SK-MEL-5 (cell line): ENCODE results near the gene INAFM2. TPM values are rescaled to one million over a fixed set of nuclear protein-coding genes. Genes with fewer than 3 reads are reported as not detected.

ENCODE experiments used
- DNase-seq: peaks from one replicate; pipeline ENCODE4 v3.0.0-alpha.2; 2016; ENCODE audit warnings: low read depth, low spot score
- in situ Hi-C: cut with HindIII; loops from 2 replicates; pipeline ENCODE4 v1.10.0; 2016; ENCODE audit warnings: low sequenced_read_pairs, high pct_unique_total_duplicates, low pct_unique_long_range_greater_than_20kb
- polyA plus RNA-seq, 2 experiments: library from polyadenylated mRNA; depleted of rRNA; stranded (reverse); fragments of >200 nt; gene quantifications; 2 replicates each; pipeline ENCODE4 v1.2.3, GENCODE V29; 2015
- total RNA-seq: library from RNA; depleted of rRNA; stranded (reverse); fragments of >200 nt; shearing (Covaris generic); gene quantifications from 2 replicates; pipeline ENCODE4 v1.2.3, GENCODE V29; 2014; rRNA removed

INAFM2 gene
- 11.5 and 12.3 TPM in 2 replicates for total RNA-seq
- polyA plus RNA-seq (2015; cell fraction: cytosol; rRNA removed), result 11.6 and 17.8 TPM in 2 replicates
- polyA plus RNA-seq (2015; cell fraction: nucleus; rRNA removed), result 7.5 and 7.6 TPM in 2 replicates

DNA sequence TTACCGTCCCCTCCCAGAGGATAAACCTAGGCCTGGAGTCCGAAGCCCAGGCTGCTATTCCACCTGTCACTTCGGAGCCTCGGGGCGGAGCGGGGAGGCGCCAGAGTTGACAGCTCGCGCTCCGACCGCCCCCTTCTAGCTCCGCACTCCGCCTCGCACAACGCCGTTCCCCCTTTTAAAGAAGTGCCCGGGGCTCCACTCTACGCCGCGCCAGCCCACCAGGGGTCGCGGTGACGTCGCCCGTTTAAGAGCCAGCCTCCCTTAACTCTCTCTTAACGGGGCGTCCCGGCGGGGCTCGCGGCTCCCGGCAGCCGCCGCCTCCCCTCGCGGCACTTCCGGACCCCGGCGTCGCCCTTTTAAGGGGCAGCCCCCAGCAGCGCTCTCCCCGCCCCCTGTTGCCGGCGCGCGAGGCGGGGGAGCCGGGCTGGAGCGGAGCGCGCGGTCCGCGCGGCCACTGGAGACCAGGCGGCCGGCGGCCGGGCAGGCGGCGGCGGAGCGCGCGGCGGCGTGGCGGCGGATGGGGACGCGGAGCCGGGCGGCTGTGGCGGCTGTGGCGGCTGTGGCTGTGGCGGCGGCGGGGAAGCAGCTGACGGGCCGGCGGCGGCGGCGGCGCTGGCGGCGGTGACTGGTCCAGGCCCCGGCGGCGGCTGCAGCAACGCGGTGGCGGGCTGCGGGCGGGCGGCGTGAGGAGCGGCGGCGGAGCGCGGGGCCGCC, at the start of gene INAFM2:
TSS of gene INAFM2 (plus strand) at position 454 of the 714 bp plus-strand sequence. CDS start 364 bp downstream, outside the sequence.
- DNase-seq, result peak; percentile 87
- in situ Hi-C loops, result no loop called here

DNA sequence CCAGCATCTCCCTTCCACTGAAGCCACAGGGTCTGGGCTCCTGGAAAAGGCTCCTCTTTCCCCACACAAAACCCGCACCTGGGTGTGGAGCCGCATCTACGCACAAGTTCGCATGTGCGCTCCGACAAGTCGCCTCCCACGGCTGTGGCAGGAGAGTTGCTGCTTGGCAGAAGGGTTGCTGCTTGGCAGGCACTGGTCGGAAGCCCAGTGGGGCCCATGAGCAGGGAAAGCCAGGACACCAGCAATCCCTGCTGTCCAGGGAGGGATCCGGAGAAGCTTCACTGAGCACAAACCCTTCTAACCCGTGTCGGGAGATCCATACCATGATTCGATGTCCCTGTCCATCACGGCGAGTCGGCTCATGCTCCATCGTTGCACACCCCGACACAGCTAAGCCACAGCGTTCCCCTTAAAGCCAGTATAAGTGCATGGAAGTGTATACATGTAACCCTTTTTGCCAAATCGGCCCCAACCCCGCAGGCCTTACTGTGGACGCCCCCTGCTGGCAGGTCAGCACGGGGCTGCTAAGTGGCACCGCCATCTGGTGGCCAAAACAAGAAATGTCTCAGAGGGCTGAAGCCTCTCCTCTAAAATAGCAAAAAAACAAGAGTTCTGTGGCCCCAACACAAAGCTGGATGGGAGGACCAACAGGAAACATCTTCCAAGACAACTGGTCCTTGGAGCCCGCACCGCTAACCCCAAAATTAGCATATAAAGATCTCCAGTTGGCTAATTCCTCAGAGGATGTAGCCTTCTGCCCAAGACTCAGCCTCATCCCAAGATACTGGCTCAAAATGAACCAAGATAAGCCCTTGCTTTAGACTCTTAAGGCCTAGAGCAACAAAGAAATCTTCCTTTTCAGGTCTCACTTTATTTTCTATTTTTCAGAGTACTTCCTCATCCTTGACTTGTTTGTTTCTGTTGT, 48.9 kb upstream of the INAFM2 start:
- in situ Hi-C loops, result no loop called here
- peak; percentile 83 for DNase-seq

DNA sequence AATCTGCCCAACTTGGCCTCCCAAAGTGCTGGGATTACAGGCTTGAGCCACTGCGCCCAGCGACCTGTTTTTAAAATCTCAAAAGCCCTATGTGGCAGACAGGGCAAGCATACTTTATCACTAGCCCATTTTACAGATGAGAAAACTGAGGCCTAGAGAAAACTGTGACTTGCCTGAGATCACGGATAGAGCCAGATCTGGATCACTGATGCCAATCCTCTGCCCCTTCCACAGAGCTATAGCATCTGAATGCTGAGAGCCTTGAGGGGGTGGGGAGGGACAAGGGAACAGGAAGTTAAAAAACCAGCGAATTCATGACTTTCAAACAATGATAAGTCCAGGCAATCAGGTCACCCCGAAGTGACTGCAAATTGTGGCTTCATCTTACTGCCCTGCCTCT, 48.0 kb upstream of the INAFM2 start:
- in situ Hi-C loops, result no loop called here
- DNase-seq, result no peak

DNA sequence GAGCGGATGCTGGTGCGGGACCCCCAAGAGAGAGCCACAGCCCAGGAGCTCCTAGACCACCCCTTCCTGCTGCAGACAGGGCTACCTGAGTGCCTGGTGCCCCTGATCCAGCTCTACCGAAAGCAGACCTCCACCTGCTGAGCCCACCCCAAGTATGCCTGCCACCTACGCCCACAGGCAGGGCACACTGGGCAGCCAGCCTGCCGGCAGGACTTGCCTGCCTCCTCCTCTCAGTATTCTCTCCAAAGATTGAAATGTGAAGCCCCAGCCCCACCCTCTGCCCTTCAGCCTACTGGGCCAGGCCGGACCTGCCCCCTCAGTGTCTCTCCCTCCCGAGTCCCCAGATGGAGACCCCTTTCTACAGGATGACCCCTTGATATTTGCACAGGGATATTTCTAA, 47.5 kb upstream of the INAFM2 start:
- in situ Hi-C loops, result no loop called here

DNA sequence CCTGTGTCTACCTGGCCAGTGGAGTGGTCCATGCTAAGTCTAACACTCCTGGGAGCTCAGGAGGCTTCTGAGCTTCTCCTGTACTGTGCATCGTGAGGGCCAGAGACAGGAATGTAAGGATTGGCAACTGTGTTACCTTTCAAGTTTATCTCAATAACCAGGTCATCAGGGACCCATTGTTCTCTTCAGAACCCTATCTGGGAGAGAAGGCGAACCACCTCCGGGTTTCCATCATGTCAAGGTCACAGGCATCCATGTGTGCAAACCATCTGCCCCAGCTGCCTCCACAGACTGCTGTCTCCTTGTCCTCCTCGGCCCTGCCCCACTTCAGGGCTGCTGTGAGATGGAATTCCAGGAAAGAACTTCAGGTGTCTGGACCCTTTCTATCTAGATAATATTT, 46.6 kb upstream of the INAFM2 start:
- no peak for DNase-seq
- in situ Hi-C loops, result no loop called here

More for the DNA sequence above, 47.5 kb upstream of the INAFM2 start:
- no peak for DNase-seq

DNA sequence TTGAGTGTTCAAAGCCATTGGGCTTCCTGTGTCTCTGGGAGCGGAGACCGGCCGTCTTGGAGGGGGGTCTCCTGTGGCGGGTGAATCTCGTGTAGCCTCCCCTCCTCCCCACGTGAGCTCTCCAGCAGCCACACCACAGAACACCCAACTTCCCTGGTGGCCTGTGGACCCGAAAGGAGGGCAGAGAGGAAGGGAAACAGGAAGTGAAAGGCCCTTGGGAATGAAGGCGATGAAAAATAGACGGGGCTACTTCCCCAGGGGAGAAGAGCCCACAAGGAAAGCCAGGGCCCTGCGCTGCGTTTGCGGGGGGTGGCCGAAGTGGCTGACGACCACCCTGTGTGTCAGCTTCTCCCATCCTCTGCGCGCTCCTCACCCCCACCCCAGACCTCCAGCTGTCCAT, 46.0 kb upstream of the INAFM2 start:
- in situ Hi-C loops, result no loop called here

DNA sequence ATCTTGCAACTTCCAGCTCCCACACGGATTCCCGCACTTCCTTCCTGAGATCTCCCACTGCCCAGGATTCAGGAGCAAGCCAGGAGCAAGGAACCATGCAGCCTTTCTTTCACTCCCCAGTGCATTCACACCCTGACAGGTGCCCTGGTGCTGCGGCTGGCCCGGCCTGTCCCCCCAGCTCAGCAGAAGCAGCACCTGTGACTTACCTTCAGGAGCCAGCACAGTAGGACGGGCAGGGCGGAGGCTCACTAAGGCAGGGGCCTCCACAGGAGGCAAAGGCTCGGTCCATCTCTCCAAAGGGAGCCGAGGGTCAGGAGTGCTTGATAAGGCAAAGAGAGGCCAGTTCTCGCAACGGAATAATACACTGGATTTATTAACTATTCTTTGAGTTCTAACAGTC, 45.5 kb upstream of the INAFM2 start:
- in situ Hi-C loops, result no loop called here
- DNase-seq, result no peak

More for the DNA sequence above, 46.0 kb upstream of the INAFM2 start:
- no peak for DNase-seq

DNA sequence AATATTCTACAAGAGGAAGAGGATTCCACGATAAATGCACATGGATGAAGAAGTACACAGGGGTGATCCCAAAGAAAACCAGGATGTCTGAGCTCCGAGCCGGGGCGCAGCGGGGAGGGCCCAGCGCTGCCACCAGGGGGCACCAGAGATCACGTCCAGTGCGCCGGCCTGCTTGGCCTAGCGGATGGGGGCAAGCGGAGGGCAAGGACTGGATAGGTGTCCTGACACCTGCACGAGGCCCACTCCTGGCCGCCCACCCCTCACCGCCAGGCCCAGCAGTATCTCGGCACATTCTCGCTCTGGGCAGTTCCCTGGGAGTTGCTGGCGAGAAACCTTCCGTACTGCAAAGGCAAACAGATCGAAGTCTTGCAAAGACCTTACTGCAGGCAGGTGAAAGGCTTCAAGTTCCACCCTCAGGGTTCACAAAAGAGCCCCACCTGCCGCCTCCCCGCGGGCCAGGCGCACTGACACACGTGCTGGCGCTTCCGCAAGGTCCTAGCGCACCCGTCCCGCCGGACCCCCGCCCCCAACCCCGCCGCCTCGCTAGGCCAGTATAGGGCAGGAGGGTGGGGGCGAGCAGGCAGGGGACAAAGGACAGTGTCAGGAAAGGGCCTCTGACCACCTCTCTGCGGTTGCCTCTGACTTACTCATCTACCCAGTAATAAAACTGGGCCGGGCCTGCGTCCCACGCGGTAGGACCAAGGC, 43.9 kb upstream of the INAFM2 start:
- peak; percentile 57 for DNase-seq

DNA sequence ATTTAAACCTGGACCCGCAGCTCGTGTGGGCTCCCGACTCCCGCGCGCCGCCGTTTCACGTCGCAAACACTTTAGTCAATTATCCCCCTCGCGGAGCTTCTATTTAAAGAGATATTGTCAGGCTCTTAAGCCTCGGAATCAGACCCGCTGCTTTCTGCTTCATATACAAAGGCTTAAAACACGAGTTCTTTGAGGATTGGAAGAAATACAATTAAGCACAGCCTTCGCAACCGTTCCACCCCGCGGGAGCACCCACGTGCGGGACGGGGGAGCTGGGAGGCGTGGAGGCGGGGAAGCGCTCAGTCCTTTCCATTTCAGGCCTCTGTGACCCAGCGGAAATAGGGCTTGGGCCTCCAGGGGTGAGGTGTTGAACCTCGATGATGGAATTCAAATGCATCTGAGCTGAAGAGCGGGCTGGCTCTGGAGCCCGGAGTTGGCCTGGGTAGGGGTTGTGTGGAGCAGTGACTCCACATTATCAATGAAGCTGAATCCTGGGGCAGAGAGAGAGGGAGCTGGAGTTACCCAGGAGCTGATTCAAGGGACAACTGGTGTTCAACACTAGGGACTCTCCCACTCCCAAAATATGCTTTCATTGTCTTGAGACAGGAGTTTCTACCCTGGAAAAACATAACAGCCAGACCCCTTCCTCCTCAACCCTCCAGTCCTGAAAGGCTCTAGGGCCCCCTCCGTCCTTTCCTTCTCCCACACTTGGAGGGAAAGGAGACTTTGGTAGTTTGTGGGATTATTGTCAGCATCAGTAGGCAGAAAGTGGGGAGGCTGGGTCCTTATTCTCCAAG, 43.0 kb upstream of the INAFM2 start:
- in situ Hi-C loops, result no loop called here
- no peak for DNase-seq

More for the DNA sequence above, 43.9 kb upstream of the INAFM2 start:
- in situ Hi-C loops, result no loop called here

DNA sequence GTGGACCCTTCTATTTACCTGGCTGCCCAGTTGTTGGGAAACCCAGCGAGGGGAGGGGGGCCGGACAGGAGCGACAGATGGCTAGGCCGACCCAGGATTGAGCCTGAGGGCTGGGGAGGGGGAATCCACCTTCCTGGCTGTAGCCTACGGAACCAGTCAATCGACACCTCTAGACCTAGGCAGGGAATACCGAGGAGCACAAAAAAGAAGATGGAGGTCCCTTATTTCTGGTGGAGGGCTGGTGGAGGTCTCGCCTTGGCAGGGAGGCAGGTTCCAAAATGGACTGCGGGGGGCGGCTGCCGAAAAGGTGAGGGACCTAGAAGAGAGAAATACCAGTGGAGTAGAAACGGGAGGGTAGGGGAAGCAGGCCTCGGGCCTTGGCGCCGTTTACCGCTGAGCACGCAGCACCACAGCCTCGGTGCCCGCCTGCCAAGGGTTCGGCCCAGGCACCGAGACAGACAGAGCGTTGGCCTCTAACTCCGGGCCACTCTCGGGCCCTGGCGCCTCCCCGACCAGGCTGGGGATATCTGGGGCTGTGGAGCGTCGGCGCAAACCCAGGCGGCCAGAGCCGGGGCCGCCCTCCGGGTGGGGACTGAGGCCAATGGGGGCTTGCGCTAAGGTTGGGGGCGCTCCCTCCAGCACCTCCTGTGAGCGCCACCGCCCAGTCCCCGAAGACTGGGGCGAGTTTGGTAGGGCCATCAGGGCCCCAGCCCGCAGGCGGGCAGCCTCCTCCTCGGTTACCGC, 42.3 kb upstream of the INAFM2 start:
- in situ Hi-C loops, result no loop called here

DNA sequence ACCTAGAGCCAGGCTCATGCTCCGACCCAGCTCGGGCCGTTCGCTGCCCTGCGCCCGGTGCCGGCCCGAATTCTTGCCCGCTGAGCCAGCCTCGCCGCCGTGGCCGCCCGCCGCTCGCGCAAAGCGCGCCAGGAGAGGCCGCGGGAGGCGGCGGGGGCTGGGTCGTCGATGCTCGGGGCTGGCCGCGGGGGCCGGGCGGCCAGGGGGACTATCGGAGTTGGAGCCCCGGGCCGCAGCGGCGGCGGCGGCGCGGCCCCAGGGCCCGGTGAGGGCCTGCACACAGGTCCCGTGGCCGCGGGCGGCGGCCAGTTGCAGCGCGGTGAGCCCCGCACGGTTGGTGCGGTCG, 41.7 kb upstream of the INAFM2 start:
- in situ Hi-C loops, result no loop called here
- no peak for DNase-seq

More for the DNA sequence above, 42.3 kb upstream of the INAFM2 start:
- no peak for DNase-seq

DNA sequence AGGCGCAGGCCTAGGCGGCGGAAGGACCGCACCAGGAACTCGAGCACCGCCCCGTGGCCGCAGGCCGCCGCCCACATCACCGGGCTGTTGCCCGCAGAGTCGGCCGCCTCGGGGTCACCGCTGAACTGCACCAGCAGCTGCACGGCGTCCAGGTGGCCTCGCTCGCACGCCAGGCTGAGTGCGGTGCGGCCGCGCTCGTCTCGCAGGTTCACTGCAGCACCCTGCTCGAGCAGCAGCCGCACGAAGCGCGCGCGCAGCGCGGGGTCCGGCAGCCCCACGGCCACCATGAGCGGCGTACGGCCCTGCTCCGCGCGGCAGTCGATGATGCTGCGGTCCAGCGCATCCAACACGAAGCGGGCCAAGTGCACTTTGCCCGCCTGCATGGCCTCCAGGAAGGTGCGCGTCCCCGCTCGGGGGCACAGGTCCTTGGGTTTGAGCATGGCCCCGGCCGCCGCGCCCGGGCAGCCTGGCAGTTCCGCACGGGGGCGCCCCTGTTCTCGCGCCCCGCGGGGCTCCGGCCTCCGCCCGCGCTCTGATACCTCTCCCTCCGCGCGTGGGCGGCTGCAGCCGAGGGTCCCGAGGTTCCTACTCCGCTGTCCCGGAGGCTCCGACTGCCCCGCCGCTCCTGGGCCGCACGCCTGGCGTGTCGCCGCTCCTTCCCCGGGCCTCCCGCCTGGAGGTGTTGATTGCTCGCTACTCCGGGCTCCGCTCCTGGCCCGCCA, 41.2 kb upstream of the INAFM2 start:
- in situ Hi-C loops, result no loop called here
- DNase-seq, result peak; percentile 21

DNA sequence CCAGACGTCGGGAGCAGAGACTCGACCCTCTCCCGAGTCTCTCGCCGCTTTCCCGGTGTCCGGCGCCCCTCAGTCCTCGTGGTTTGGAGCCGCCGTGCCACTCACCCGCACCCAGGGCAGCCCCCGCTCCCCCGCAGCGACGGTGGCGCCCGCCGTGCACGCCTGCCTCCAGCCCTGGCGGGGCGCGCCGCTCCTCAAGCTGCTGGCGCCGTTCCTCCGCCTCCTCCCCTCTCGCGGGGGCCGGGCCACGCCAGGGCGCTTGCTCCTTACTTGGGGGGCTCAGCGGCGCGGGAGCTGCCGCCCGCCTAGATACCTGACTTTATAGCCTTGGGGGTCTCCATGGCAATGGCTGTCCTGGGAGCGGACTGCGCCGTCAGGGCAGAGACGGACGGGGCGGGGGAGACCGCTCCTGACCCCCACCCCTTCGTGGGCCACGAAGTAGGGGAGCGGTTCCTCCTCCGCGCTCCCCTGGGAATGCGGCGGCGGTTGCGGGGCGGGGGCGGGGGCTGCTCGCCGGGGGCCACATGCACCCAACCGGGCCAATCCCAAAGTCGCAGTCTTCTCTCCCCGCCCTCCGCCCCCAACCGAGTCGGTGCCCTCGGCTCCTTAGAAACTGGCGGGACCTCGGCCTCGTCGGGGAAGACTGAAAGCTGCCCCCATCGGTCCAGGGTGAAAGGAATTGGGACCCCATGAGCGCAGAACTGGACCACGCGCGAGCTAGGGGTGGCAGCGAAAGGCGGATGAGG, 40.5 kb upstream of the INAFM2 start, which contains the start of gene ANKRD63:
TSS of gene ANKRD63 (minus strand) at position 196 of the 746 bp plus-strand sequence. CDS start 478 bp downstream, outside the sequence.
- in situ Hi-C loops, result no loop called here
- no peak for DNase-seq

DNA sequence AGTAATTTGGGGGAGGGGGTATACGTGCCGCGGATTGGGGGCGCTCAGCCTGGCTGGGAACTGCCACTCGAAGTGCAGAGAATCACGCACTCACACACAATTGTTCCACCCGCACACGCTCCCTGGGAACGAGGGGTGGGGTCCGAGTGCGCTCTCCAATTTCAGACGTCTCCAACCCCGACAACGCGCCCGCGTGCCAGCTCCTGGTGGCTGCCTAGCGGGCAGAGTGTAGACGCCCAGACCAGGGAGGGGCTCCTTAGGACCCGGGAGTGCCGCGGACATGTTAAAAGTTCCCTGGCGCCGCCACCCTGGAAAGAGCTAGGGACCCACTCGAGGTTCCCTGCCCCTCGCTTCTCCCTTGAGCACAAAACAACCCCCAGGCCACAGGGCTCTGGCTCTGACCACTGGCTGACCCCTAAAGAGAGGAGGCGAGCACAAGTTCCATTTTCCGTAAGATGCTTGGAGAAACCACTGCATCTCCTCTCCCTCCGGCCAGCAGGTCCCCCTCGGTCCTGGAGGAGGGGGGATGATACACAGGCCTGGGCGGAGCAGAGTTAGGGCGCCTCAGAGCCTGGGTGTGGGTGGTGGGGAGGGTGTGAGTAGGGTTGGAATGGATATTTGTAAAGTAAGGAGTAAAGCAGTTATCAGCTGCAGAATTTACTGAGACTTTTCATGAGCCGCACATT, 39.7 kb upstream of the INAFM2 start:
- no peak for DNase-seq
- in situ Hi-C loops, result no loop called here

DNA sequence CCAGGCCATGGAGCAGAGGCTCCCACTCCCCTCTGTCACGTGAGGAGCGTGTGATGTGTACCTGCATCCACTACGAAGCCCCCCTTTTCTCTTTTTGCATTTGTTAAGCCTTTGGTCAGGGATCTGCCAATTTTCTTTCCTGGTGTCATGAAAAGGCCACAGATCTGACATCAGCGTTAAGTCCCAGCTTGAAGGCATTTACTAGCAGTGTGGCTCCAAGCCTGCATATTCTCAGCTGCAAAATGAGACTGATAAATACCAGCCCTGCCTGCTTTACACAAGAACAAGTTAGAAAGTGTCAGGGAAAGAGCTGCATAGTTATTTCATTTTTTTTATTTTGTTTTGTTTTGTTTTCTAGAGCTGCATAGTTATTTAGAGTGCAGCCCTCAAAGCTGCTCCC, 38.3 kb upstream of the INAFM2 start:
- in situ Hi-C loops, result no loop called here
- DNase-seq, result no peak
